ENCODE results near the gene SMNDC1. TPM values are rescaled to one million over a fixed set of nuclear protein-coding genes. Genes with fewer than 3 reads are reported as not detected.
"Not testable (repeated sequence)": the region's sequence is repeated elsewhere in the genome, so short reads cannot be mapped to it uniquely, and the experiment has no call there.

SMNDC1 gene
- total RNA-seq, 1 experiment from 2014 or later = 57.8 TPM

GRCh38 chr10:110274072-110274627 lies 30.6 kb downstream of the SMNDC1 start:
- Histone ChIP-seq H3K4me3 (ENCODE audit: low read depth, low read length, poor library complexity, severe bottlenecking) (no peak overlapping the region), H3K36me3 (ENCODE audit: insufficient read depth, low read length, poor library complexity, severe bottlenecking) (no peaks in the 10 kb centered on the region), H3K27ac (ENCODE audit: low read depth, low read length, poor library complexity, severe bottlenecking) (no peak overlapping the region), H3K4me1 (ENCODE audit: insufficient read depth, low read length, poor library complexity, severe bottlenecking) (peaks cover 23% of the 10 kb centered on the region), H3K9me3 (ENCODE audit: low read depth, low read length, poor library complexity, severe bottlenecking) (no peaks in the 10 kb centered on the region), H3K27me3 (replicated peaks; ENCODE audit: insufficient read depth, low read depth, low read length, poor library complexity) (no peaks in the 10 kb centered on the region)
- DNase-seq (ENCODE audit: low spot score) = no peak
- no TSS peak for BruUV-seq (replicated peaks)
- TF ChIP-seq CTCF (conservative IDR thresholded peaks at IDR 0.05; ENCODE audit: low read depth, low read length) = no peak
- ChIA-PET POLR2A (ENCODE audit: low non-redundant PET) (no interaction called here), CTCF (no interaction called here)
- intact Hi-C loops (cut with micrococcal nuclease; ENCODE audit: unreplicated experiment) = loop anchor here (10.0 kb wide), 1 partner anchor 299 kb away; no protein-coding TSS in a partner anchor

GRCh38 chr10:110273474-110273873 lies 31.2 kb downstream of the SMNDC1 start:
- H3K9me3 ChIP-seq (ENCODE audit: low read depth, low read length, poor library complexity, severe bottlenecking) = no peaks in the 10 kb centered on the region
- H3K4me3 ChIP-seq (ENCODE audit: low read depth, low read length, poor library complexity, severe bottlenecking) = no peak overlapping the region
- no peaks in the 10 kb centered on the region for H3K36me3 ChIP-seq (ENCODE audit: insufficient read depth, low read length, poor library complexity, severe bottlenecking)
- H3K27ac ChIP-seq (ENCODE audit: low read depth, low read length, poor library complexity, severe bottlenecking) = no peak overlapping the region
- H3K27me3 ChIP-seq (replicated peaks; ENCODE audit: insufficient read depth, low read depth, low read length, poor library complexity) = no peaks in the 10 kb centered on the region
- CTCF ChIA-PET = interaction anchor here (0.6 kb wide), 1 partner anchor 126 kb away, joined by 3 read pairs; no protein-coding TSS in a partner anchor
- intact Hi-C loops (cut with micrococcal nuclease; ENCODE audit: unreplicated experiment) = loop anchor here (10.0 kb wide), 1 partner anchor 299 kb away; no protein-coding TSS in a partner anchor
- POLR2A ChIA-PET (ENCODE audit: low non-redundant PET) = no interaction called here
- TF ChIP-seq EZH2 (IDR thresholded peaks at IDR 0.05; ENCODE audit: borderline replicate concordance, low read depth, low read length, poor library complexity, severe bottlenecking) (no peak), CTCF (conservative IDR thresholded peaks at IDR 0.05; ENCODE audit: low read depth, low read length) (no peak)
- no TSS peak for BruUV-seq (replicated peaks)
- H3K4me1 ChIP-seq (ENCODE audit: insufficient read depth, low read length, poor library complexity, severe bottlenecking) = peaks cover 23% of the 10 kb centered on the region
- DNase-seq (ENCODE audit: low spot score) = peak; percentile 64

- H3K36me3 ChIP-seq (ENCODE audit: insufficient read depth, low read length, poor library complexity, severe bottlenecking); H3K27ac ChIP-seq (ENCODE audit: low read depth, low read length, poor library complexity, severe bottlenecking); BruUV-seq (replicated peaks); POLR2A ChIA-PET (ENCODE audit: low non-redundant PET); DNase-seq (ENCODE audit: low spot score); H3K9me3 ChIP-seq (ENCODE audit: low read depth, low read length, poor library complexity, severe bottlenecking); H3K27me3 ChIP-seq (replicated peaks; ENCODE audit: insufficient read depth, low read depth, low read length, poor library complexity); H3K4me3 ChIP-seq (ENCODE audit: low read depth, low read length, poor library complexity, severe bottlenecking): not testable (repeated sequence)
- peaks cover 23% of the 10 kb centered on the region for H3K4me1 ChIP-seq (ENCODE audit: insufficient read depth, low read length, poor library complexity, severe bottlenecking)
- CTCF ChIA-PET = interaction anchor here (0.6 kb wide), 1 partner anchor 125 kb away, joined by 3 read pairs; no protein-coding TSS in a partner anchor
- intact Hi-C loops (cut with micrococcal nuclease; ENCODE audit: unreplicated experiment) = loop anchor here (10.0 kb wide), 1 partner anchor 298 kb away; no protein-coding TSS in a partner anchor
These were observed 31.7 kb downstream of the SMNDC1 start for GRCh38 chr10:110272995-110273394.

Measured in A673 (cell line).